ENCODE results near the gene TBC1D5. TPM values are rescaled to one million over a fixed set of nuclear protein-coding genes. Genes with fewer than 3 reads are reported as not detected.

Gene TBC1D5
- total and polyA plus RNA-seq, 2 of the 8 experiments (the other 6 are each of a cell fraction or from before 2014, with no cell fraction given), result 11.0 to 22.9 TPM

DNA sequence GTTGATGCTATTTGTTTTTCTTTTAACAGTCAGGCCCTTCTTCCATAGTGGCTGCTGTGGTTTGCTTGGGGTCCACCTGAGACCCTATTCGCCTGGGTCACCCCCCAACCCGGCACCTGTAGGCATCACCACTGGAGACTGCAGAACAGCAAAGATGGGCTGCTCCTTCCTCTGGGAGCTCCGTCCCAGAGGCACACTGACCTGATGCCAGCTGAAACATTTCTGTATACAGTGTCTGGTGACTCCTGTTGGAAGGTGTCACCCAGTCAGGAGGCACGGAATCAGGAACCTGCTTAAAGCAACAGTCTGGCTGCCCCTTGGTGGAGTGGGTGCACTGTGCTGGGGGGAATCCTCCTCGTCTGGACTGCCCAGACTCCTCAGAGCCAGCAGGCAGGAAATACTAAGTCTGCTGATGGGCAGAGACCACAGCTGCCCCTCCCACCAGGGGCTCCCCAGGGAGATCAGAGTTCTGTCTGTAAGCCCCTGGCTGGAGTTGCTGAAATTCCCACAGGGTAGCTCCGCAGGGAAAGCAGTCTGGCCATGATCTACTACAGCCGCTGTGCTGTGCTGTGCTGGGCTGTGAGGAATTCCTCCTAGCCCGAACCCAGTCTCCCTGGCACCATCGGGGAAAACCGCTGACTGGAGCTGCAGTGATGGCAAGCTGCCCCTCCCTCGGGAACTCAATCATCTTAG is 248.2 kb downstream of the TBC1D5 start (continued):
- TF ChIP-seq NANOG (IDR thresholded peaks at IDR 0.05; ENCODE audit: insufficient read depth, low read depth, low read length, poor library complexity, severe bottlenecking), result no peak
